ENCODE measurements around the gene NAA40.

- TF ChIP-seq ZFP3 (CRISPR knock-in tag; IDR thresholded peaks at IDR 0.05) (no peak), SNAI2 (CRISPR knock-in tag; IDR thresholded peaks at IDR 0.05) (no peak), ZFP30 (CRISPR knock-in tag; IDR thresholded peaks at IDR 0.05) (no peak), GLIS3 (CRISPR knock-in tag; IDR thresholded peaks at IDR 0.05) (no peak), TCF4 (CRISPR knock-in tag; IDR thresholded peaks at IDR 0.05; ENCODE audit: borderline replicate concordance) (no peak)
These were observed 19.3 kb upstream of the NAA40 start for GRCh38 chr11:63919267-63920125.

All from SK-N-SH treated with all-trans-retinoic acid at 6 μM for 48 hours (cell line).